Colon (tissue), 2 donors: ENCODE measurements around the gene VSTM2B.
"Not testable (repeated sequence)": the region's sequence is repeated elsewhere in the genome, so short reads cannot be mapped to it uniquely, and the experiment has no call there.

ENCODE experiments used
- FAIRE-seq: peaks from 2 replicates; lab custom pipeline; 2012; peaks lifted over from hg19 to GRCh38; lab: Jason Lieb, UNC
- donor health status: control.
- donor health status: control.

The VSTM2B gene

DNA sequence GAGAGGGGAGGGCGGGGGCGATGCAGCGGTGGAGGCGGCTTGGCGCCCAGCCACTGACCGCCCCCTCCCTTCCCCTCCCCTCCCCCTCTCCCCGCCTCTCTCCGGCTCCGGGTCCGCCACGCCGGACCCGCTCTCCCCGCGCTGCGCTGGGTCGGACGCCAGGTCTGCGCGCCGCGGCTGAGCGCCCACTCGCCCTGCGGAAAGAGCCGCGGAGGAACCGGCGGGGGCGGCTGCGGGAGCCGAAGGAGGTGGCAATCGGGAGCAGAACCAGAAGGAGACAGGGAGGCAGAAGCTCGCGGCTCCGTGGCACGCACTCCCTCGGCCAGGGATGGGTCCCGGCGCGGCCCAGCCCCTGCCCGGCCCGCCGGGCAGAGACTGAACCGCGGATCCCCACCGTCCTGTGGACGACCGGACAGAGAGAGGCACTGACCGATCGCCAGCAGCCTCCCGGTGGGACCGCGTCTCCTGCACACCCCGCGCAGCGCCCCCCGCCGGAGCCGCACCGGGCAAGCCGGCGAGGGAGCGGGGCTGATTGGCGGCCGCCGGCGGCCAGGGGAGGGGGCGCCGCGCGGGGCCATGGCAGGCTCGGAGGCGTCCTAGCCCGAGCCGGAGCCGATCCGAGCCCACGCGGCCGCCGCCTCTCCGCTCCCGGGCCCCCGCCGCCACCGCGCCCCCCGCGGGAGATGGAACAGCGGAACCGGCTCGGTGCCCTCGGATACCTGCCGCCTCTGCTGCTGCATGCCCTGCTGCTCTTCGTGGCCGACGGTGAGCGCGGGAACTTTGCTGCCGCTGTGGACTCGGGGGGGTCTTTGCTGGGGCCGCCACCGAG lies at the start of gene VSTM2B:
TSS of gene VSTM2B (plus strand) at position 94 of the 829 bp plus-strand sequence. CDS start at position 684, 590 bp downstream.
- FAIRE-seq, result no peak

DNA sequence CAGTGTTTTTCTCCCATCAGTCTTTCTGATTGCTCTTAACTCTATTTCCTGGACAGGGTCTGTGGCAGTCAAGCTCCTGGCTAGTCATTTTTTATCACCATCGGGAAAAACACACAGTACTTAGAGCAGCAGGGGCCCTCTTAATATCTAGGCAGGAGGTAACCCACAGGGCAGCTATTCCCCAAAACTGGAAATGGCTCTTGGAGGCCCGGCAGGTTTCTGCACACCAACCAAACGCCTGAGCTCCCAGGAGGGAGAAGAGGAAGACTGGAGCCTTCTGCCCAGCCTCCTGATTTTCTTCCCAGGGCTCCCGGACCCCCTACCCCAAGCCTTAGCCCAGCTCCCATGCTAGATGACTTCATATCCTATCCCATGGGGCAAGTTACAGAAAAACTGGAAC lies 49.3 kb upstream of the VSTM2B start:
- no peak for FAIRE-seq

DNA sequence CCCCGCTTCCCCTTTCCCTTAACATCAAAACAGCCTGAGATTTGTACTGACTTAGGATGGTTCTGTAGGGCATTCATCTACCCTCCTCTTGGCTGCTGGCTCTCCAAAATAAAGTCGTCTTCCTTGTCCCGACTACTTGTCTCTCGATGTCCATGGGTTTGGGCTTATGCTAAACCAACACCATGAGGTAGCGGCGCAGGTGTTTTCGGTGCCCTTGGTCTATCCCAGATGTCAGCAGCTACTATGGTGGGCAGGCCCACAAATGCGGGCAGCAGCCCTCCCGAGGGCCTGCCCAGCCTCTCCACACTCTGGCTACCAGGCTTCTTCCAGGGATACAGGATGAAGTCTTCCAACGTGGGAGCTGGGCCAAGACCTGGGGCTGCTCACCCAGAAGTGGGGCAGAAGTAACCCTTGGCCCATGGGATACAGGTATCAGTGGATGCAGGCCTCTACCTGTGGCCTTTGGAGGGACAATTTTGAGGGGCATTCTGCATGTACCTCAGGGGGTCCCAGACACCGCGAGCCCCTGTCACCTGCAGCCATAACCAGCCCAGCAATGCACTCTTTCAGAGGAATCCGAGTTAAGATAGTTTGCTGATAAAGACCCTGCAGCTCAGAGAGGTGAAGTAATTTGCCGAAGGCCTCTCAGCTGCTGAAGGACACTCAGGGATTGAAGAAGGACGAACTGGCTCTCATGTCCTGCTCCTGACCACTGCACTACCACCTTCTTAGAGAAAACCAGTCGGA lies 47.8 kb upstream of the VSTM2B start:
- FAIRE-seq, result no peak

DNA sequence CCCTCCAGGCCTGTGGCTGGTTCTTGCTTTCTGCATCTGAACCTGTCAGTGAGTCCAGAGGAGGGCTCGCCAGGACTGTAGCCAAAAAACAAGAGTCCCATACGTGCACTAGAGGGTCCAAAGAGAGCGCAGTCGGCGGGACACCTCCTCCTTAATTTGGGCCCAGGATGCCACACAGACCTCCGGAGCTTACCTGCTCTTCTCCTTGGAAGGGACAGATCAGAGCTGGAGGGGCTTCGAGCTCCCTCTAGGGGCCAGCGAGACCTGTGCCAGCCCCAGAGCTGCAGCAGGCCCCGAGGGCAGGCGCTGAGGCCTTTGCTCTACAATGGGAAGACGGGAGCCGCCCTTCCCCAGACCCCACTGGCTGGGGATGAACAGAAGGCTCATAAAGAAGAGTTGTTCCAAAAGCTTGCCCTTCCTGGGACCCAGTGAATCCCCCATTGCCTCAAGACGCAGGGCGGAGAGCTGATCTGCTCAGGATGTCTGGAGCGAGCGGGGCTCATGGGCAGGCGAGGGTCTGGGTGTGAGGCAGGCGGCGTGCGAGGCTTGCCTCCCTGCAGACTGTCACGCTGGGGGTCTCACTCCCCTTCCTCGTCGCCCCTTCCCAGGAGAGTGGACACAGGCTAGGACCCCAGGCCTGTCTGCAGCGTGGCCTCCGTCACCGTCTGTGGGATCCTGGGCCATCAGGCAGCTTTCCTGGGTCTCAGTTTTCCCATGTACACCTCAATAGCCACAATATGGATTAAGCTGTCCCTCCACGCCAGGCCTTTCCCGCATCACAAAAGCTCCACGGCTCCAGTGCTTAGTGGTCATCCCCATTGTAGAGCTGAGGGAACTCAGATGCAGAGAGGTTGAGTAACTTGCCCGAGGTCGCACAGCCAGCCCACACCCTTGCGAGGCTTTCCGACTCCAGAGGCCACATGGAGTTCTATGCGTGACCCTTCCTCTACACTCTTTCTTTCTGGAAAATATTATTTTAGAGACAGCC lies 46.9 kb upstream of the VSTM2B start:
- FAIRE-seq, result no peak

DNA sequence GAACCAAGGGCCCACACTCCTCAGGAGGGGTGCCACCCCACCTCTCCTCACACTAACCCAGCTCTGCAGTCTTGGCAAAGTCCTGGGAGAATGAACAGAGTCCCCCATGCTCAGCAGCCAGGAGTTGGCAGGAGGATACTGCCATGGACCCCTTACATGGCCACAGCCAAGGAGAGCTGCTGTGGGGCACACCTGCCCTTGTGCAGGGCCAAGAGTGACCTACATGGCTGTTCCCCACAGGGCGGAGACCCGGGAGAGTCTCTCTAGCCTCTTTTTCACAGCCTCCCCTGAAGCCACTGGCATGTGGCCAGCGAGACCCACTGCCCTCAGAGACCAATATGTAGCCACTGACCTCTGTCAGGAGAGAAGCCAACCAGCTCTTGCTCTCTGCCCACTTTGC lies 45.9 kb upstream of the VSTM2B start:
- FAIRE-seq, result no peak

DNA sequence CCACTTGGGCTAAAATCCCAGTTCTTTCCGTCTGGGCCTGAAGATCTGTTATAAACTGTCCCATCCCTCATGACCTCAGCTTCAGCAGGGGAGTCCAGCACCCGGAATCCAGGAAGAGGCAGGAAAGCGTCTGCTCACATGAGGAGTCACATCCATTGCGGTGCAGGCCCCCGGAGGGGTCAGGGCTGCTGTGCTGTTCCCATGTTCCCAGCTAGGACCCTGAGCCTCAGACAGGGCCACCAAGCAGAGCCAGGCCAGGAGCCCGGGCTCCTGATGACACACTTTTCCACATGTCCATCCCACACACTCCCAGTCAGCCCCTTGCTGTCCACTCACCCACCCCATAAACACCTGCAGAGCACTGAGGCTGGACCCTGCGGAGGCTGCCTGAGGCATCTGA lies 45.3 kb upstream of the VSTM2B start:
- FAIRE-seq, result no peak

DNA sequence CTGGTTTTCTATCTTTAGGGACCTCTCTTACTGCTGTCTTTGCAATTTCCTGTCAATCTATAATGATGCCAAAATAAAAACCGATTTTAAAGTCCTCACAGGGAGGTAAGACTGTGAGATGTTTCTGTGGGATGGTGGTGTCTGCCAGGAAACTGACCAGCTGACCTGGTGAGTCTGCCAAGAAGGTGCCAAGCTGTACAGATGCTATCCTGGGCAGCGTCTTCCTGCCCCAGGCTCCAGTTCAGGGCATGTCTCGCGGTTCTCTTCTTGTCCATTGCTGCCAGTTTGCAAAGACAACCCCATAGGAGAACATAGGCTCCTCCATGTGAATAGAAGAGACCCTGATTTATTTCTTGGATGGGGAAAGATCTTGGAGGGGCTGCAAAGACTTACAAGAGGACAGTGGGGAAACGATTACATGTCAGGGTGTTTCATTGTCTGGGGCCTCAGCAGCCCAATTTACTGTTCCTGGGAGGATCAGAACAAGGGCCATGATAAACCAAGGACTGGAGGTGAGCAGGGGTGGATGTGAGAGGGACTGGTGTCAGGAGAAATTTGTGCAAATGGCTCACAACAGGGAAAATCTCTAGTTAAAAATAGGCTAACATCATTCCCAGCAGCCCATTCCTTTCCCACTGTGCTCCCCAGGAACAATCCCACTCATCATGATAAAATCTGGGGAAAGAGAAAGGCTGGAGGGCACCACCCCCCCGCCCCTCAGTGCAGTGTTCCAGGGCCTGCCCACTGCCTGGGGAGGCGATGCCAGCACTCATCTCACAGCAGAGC lies 42.7 kb upstream of the VSTM2B start:
- FAIRE-seq, result no peak

DNA sequence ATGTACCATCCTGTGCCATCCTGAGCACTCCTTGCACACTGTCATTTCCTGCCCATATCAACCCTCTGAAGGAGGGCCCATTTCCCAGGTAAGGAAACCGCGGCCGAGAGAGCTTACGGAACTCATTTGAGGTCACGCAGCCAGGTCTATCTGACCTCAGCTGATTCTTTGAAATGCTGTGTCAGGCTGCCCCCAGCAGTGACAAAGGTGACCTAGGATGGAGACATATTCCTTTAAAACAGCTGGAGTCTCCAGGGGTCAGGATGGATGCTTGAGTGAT lies 42.2 kb upstream of the VSTM2B start:
- no peak for FAIRE-seq

DNA sequence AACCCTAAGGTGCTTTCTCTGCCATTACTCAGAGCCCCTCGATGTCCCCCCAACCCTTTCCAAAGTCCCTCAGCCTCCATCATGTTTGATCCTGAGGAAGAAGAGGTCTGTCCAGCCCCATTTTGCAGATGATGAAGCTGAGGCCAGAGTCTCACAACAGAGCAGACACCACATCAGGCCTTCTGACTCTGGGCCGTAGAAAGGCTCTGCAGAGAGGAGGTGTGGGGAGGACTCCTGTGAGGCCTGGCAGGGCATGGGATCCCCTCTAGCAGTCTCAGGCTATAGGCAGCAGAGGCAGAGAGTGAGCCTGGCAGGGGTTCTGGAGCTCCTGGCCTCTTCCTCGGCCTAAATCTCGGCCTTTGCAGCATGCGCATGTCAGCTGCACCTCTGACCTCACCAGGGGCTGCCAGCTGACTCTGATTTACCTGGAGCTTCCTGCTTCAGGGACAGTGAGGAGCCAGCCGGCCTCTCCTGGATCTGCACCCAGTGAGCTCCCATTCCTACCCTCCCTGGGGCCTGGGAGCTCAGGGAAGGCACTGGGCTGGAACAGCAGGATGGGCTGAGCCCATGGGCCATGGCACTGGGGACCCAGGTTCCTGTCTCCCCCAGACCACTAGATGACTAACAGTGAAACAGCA lies 41.7 kb upstream of the VSTM2B start:
- no peak for FAIRE-seq

DNA sequence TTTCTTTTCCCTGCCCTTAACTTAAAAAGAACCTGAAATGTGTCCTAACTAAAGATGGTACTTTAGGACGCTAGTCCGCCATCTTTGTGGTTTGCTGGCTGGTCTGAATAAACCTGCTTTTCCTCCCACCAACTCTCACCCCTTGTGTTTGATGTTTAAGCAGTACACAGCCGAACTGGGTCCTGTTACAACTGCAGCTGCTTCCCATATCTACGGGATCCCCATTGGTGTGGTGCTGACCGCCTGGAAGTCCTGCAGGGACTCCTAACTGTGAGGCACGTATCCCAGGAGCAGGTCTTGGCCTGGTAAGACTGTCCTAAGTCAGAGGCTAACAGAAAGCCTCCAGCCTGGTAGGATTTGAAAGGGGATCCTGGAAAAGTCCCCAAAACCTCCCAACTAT lies 40.9 kb upstream of the VSTM2B start:
- no peak for FAIRE-seq

DNA sequence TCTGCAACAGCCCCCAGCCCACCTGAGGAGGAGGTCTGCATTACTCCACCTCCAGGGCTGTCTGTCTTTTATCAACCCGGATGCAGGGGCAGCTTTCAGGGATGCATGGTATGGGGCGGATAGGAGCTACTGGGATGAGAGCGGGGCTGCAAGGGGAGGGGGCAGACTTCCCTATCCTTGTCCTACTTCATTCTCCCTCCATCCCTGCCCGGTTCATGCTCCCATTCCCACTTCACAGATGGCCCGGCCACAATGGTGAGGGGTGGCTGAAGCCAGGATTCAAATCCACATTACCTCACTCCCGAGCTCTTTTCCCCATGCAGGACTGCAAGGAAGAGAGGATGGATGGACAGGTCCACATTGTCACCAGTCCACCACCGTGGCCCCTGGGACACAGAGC lies 40.5 kb upstream of the VSTM2B start:
- no peak for FAIRE-seq

DNA sequence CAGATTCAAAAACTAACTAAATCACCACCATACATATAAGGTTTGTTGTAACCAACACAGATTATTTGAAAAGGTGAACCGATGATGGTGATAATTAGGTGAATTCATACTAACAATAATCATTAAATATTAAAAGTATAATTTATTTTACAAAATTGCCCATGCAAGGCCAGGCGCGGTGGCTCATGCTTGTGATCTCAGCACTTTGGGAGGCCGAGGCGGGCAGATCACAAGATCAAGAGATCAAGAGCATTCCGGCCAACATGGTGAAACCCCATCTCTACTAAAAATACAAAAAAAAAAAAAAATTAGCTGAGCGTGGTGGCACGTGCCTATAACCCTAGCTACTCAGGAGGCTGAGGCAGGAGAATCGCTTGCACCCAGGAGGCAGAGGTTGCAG lies 38.8 kb upstream of the VSTM2B start:
- FAIRE-seq, result not testable (repeated sequence)

DNA sequence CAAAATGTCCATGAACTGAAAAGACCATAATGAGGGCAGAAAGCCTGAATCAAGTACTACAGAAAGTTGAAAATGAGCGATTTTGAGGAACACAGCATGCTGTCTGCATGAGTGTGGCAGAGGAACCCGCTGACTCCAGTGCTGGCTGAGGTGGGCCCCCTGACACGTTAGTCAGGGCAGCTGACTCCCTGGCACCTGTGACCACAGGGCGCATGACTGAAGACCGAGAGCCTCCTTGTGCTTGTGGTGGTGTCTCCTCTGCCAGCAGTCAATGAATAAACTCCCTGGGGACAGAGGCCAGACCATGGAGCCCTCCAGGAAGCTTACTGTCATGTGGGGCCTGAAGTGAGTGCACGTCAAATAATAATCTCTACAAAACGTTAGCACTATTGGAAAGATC lies 38.4 kb upstream of the VSTM2B start:
- no peak for FAIRE-seq

DNA sequence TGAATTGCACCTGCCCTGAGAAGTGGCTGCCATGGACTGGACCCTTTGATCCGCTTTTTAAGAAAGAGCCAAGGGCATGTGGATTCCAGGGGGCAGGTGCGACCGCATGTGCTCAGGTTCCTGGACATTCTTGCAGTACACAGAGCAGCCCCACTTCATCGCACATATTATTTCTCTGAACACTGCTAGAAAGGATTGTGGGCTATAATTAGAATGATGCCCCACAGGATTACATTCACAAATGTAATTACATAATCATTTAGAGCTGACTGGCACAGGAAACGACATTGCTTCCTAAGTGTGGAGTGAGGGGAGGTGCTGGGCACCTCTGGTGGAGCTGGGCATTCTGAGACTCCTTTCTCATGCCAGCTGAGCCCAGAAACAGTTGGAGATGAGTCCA lies 37.5 kb upstream of the VSTM2B start:
- no peak for FAIRE-seq

DNA sequence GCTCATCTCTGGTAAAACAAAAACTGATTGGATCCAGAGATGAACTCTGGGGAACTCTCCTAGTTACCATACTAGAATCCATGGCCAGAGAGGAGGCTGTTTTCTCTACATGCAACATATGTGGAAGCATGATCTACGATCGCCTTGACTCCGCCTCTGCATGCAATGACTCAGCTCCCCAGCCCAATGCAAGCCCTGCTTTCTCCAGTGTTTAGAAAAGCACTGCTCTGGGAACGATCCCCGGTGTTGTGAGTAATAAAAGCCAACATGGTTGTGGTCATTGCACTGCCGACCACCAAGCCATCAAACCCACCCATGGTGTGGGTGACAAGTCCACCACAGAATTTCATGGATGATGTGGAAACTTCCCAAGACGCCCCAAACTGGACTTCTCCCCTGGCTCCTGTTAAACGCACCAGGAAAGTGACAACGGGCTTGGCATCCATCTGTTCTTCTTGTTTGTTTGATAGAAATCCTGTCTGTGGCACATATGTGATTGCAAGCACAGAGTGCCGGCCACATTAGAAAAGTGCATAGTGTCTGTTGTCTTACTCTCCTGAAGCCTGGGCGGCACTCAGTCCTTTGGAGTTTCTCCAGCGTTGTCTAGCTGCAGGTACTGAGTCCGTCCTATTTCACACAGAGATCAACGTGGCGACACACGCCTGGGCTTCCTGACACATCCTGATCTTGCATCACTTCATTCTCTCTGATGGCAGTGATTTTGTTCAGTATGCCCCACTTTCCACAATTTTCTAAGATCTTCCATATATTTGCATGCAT lies 36.4 kb upstream of the VSTM2B start:
- no peak for FAIRE-seq

DNA sequence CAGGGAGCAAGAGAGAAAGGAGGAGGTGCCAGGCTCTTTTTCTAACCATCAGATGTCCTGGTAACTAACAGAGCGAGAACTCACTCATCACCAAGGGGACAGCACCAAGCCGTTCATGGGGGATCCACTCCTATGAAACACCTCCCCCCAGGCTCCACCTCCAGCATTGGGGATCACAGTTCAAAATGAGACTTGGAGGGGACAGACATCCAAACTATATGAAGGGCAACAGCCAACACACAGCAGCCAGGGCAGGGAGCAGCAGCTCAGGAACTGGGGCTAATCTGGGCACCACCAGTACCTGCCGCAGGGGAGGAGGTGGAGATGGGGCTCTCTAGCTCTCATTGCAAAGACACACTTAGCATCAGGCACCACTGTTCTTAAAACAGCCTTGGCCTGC lies 34.3 kb upstream of the VSTM2B start:
- no peak for FAIRE-seq

DNA sequence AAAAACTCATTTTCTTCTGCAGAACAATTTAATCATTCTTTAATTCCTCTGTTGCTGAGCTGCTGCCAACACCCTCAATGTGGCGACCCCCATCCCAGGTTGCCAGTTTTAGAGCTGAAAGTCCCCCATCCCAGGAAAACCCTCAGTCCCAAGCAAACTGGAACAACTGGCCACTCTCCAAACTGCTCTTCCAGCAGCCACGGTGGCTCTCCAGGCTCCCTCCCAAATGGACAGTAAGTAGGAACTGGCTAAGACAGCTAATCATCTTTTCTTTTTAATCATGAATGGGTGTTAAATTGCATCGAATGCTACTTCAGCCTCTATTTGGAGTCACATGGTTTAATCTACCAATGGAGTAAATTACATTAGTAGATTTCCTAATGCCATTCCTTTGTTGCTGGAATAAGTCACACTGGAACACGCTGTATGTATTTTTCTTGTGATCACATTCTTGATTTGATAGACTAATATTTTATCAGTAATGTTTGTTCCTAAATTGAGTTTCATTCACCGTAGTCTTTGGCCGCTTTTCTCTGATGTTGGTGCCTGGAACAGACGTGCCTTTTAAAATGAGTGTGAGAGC lies 33.7 kb upstream of the VSTM2B start:
- no peak for FAIRE-seq

DNA sequence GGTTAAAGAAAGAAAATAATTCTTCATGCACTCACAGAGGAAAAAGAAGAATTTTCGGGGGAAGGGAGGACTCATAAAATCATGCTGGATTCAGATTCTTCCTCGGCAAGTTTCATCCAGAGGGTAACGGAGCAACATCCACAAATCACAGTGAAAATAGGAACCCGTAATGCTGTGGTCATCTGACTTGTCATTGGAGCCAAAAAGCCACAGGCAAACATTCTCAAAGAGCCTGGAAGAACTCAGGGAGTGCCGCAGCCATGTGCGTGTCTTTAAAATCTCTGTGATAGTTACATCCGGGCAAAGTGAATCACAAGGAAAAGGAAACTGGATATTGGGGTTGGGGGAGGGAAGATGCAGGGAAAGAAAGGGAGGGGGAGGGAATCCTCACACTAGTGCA lies 33.0 kb upstream of the VSTM2B start:
- FAIRE-seq, result no peak

DNA sequence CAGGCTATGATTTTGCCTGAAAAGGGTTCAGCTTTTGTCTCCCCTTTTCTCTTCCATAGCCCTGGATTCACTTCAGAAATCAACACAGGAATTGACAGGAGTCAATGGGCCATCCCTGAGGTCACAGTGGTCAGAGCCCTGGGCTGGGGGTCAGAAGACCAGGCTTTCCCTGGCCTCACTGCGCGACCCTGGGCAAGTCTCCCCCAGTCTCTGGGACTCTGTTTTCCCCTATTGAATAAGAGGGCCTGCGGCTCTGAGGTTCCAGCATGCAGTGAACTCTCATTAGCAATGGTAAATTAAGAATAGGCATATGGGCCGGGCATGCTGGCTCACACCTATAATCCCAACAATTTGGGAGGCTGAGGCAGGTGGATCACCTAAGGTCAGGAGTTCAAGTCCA lies 30.7 kb upstream of the VSTM2B start:
- no peak for FAIRE-seq

DNA sequence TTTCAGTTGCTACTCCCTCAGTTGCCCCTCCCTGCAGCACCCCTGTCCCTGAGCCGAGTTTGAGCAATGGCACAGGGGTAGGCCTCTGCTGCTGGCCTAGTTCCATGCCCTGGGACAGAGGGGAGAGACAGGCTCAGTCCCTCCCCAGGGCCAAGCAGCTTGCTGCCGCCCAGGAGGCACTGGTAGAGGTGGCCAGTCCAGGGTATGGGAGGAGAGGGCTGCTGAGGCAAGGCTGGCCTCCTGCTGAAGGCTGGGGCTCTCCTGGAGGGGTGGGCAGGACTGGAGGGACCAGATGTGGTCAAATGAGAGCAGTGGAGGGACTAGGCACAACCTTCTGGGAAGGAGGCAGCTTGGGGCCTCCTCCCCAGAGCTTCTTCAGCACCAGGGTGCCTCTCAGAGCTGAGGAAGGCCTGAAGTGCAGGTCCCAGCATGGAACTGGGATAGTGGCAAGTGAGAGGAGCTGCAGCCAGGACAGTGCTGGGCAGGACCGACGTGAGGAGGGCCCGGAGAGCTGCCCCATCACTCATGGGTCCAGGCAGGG lies 29.8 kb upstream of the VSTM2B start:
- FAIRE-seq, result no peak
